ENCODE results near the gene DDRGK1.
"Not testable (repeated sequence)": the region's sequence is repeated elsewhere in the genome, so short reads cannot be mapped to it uniquely, and the experiment has no call there.

The DDRGK1 gene

DNA sequence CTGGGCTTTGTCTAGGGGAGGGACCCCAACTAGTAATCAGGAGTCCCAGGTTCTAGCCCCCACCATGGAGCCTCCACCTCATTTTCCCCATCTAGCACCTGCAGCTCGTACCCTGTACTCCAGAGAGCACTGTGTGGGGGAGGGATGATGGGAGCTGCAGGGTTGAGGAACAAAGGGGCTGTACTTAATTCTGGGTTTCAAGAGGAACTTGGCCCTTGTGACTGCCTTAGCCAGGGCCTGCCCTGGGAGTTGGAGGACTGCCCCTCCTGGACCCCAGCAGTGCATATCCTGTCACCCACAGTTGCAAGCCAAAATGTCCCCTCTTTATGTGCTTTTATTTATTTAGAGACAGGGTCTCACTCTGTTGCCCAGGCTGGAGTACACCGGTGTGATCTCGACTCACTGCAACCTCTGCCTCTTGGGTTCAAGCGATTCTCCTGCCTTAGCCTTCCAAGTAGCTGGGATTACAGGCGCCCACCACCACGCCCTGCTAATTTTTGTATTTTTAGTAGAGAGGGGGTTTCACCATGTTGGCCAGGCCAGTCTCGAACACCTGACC, 11.0 kb upstream of the DDRGK1 start:
- not testable (repeated sequence) for DNase-seq (ENCODE audit: low spot score)

- DNase-seq (ENCODE audit: low spot score) = no peak
Measured at GRCh38 chr20:3213226-3213625, 8.7 kb upstream of the DDRGK1 start.

DNA sequence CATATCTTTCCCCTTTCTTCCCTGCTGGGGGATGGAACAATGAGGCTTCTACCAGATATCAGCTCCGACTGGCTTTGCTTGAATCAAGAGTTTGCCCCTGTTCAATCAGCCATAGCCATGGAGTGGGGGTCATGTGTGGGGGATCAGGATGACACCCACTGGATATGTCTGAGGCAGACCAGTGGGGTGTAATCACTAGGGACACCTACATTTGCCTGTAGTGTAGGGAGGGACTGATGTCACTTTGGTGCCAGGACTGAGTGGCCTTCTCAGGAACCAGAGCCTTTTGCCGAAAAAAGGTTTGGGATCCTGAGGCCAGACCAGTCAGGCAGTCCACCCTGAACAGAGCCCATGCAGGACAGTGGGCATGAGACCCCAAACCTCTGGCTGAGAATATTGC, 5.9 kb upstream of the DDRGK1 start:
- no peak for DNase-seq (ENCODE audit: low spot score)

DNA sequence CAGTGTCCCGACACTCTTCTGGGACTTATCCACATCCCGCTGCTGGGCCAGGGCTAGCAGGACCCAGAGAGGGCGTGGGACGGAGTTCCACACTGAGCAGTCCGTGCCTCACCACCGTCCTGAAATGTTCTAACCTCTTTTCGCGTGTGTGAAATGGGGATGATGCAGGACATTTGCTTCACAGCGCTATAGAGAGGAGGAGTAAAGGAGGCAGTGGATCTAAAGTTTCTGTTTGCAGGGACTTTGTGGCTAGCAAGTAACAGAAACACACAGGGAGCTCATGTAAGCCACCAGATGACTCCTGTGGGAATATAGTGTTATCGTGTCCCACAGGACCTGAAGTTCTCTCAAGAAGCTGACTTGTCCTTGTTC, 5.5 kb upstream of the DDRGK1 start:
- DNase-seq (ENCODE audit: low spot score) = peak; percentile 10

DNA sequence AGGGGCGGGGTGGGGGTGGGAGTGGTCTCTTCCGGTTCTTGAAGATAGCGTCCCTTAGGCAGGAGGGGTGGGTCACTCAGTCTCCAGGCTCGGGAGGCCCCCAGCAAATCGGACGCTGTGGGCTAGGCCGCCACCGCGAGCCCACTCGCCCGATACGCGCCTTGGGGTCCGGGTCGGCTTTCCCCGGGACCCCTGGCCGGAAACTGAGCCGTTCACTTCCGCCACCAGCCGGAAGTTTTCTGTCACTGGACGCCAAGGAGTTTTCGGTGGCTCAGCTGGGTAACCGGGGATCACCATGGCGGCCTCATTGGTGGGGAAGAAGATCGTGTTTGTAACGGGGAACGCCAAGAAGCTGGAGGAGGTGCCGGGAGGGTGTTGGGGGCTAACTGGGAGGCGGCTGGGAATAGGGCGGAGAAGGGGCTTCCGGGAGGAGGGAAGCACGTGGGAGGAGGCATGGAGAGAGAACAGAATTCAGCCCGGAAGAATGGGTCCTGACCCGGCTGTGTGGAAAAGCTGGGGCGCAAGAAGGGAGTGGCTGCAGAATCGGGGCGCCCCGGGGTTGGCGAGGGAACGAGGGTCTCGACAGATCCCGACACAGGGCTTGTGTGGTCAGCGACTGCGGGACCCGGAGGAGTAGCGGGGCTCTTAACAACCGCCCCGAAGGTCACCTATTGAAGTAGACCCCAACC, 4.9 kb upstream of the DDRGK1 start, which contains the start of gene ITPA:
TSS of gene ITPA (plus strand) at position 242 of the 689 bp plus-strand sequence. CDS start at position 296, 54 bp downstream.
- peak; percentile 33 for DNase-seq (ENCODE audit: low spot score)

GRCh38 chr20:3208786-3209256, 4.3 kb upstream of the DDRGK1 start:
- DNase-seq (ENCODE audit: low spot score) = no peak

DNA sequence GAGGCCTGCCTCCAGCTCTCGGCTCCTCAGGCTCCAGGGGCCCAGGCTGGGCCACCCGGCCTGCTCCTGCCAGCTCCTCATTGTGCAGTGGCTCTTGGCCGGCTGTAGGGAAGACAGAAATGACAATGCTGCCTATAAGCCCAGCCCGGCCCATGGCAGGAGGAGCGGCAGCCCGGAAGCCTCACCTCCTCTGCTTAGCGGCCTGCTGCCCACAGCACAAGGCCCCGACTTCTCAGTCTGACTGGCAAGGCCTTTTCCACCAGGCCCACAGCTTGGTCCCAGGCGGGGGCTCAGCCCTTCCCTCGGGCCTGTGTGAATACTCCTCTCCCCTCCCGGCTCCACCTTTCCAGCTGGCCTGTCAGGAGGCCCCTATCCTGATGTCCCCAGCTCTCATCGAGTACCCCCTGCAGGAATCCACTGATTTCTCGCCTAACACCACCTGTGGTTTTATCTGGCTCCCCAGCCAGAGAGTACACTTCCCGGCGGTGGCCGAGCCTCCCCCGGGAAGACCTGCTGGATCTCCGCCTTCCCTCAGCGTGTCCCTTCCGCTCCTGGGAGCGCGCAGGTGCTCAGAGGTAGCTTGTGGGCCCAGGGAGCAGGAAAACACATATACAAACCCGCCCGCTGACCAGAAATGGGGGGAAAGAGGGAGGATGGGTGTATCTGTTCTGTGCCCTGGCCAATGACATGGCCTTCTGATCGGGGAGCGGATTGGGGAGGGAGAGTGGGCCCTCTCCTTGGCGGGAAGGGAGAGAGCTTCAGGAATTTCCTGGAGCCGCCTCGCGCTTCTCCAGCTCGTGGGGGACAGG, 963 bp downstream of the DDRGK1 start:
- no peak for DNase-seq (ENCODE audit: low spot score)

- DNase-seq (ENCODE audit: low spot score) = no peak
Measured at GRCh38 chr20:3202965-3203314, 1.5 kb downstream of the DDRGK1 start.

DNA sequence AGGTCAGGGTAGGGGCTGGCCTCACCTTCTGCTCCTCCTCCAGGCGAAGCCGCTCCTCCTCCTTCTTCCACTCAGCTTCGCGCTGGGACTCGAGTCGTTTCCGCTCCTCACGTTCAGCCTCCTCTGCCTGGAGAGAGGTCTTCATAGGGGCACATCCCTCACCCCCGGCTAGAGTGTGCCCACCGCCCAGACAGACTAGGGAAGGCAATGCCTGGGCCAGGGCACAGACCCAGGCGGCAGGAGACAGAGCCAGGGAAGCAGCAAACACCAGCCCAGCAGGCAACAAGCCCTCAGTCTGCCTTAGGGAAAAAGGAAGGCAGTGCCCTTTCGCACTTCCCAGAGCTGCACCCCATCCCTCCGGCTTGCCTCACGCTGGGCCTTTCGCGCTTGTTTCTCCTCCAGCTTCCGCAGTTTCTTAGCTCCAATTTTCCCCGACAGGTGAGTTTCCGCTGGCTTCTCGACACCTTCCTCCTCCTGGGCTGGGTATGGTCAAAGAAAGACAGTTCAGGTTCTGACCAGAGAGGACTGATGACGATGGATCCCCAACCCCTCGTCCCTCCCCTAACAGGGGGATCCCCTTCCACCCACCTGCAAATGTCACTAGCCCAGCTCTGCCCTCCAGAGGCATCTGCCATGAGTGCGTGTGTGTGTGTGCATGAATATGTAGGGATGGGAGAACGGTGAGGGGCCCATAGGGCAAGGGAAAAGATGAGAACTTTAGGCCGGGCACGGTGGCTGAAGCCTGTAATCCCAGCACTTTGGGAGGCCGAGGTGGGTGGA, 4.3 kb downstream of the DDRGK1 start:
- no peak for DNase-seq (ENCODE audit: low spot score)

DNA sequence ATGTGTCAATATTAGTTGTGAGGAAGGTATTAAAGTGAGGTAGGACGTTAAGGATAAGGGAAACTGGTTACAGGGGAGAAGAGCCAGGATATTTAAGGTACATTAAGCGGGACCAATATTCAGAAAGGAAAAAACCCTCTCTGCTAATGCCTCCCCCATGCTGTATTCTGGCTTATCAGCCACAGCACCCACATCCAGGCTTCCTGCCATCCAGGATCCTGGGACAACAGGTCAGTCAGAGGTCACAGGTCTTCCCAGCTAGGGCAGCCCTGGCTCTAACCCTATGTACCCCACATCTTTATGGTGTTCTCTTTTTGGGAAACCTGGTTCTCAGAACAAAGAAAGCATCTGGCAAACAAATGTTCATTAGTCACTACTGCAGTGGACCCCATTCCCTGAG, 5.3 kb downstream of the DDRGK1 start:
- no peak for DNase-seq (ENCODE audit: low spot score)

DNA sequence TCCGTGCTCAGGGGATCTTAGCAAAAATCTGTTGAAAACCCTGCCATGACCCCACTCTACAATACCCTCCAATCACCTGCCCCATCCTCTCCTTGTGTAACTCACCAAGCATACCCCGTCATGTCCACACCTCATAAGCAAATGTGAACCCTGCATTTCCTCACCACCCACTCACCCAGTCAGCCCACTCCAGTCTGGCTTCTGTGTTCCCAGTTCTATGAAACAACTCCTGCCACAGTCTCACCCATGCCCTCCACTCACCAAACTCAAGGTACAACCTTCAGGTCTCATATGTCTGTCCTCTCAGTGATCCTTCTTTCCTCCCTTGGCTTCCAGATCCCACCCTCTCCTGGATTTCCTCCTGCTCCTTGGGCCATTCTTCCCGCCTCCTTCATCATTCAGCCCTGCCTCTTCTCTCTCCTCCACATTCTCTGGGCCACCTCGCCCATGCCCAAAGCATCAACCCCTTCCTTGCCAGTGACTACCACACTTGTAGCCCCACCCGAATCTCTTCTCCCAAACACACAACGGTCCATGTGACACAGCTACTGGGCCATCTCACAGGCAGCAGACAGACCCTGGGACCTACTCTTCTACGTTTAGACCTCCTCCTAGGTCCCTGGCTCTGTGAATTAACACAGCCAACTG, 8.8 kb downstream of the DDRGK1 start:
- DNase-seq (ENCODE audit: low spot score) = no peak

- no peak for DNase-seq (ENCODE audit: low spot score)
Measured at GRCh38 chr20:3194617-3195280, 9.7 kb downstream of the DDRGK1 start.

DNA sequence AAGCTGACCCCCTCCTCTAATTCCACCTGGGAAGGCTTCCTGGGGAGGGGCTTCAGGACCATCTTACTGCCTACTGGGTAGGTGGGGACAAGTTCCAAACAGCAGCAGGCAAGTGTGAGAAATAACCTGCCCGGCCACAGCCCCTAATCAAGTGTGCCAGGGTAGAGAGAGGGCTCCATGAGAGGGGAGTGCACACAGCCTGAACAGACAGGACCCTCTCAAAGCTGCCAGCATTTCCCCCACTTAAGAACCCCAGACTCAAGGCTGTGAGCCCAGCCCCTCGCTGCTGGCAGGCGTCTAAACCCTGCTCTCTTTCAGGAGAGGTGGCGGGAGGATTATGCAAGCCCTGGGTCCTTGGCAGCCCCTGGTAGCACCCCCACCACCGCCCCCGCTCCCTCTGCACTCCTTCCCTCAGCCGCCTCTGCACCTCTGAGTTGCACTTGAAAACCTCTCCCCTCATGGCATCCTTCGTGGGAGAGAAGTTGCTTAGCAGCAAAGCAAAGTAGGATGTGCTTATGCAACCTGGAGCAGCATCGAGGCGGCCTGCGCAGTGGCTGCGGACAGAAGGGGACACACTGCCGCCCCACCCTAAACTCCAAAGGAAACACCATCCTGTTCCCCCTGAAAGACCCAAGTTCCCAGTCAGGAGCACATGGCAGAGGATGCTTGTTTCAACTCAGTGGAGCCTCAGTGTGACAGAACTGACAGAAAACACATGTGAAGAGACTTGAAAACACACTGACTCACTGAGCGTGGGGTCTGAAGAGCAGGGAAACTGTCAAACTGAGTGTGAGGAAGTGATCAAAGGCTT, 10.5 kb downstream of the DDRGK1 start:
- no peak for DNase-seq (ENCODE audit: low spot score)

DNA sequence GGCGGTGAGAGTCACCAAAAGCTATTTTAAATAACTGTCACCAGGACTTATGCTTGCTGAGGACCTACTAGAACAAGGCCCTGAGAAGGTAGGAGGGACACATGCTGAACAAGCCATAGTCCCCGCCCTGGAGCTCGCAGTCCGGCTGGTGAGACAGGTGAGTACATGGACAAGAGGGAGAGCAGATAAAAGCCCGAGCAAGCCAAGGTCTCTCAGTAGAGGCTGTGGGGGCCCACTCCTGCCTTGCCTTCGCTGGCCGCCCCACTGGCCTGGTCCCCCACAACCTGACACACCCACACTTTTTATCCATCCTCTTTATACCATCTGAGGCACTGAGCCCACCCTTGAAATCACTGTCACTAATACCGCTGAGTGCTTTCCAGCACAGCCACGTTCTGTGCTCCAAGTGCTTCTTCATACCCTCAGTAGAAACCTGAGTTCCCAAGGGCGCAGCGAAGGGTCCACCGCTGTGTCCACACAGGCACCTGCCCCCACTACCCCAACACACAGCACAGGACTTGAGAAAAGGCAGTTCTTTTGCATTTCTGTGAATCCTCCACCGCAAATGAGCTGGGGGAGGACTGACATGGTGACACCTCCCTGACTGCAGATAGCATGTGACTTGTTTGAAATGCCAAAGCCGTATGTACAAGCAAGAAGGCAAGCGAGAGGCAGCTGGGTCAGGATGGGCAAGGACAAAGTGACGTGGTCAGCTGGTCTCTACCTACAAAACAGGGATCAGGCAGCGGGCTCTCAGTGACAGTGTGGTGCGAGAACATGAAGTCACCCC, 12.1 kb downstream of the DDRGK1 start:
- DNase-seq (ENCODE audit: low spot score) = no peak

- DNase-seq (ENCODE audit: low spot score) = no peak
Measured at GRCh38 chr20:3190681-3191111, 13.8 kb downstream of the DDRGK1 start.

DNA sequence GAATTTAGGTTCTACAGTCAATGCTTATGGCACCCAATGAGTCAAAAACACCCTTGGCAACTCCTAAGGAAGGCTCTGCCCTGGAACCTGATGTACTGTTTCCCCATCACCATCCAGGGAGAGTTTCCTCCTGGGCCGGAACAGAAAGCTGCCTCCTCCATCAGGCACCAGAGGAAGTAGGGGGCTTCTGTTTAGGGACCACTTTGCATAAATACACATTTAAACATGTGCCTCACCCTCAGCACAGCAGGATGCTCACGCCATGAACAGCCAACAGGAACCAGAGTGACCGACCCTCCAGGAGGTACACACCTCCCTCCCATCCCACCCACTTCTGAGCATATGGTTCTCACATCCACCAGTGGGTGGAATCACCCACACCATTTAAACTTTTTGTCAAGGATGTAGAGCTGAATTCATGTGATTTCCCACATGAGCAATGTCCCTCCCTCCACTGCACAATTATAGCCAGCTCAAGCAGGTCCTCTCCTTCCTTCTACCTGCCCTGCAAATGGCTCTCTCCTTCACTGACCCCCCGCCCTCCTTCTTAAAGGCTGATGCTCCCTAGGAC, 14.8 kb downstream of the DDRGK1 start:
- no peak for DNase-seq (ENCODE audit: low spot score)

DNA sequence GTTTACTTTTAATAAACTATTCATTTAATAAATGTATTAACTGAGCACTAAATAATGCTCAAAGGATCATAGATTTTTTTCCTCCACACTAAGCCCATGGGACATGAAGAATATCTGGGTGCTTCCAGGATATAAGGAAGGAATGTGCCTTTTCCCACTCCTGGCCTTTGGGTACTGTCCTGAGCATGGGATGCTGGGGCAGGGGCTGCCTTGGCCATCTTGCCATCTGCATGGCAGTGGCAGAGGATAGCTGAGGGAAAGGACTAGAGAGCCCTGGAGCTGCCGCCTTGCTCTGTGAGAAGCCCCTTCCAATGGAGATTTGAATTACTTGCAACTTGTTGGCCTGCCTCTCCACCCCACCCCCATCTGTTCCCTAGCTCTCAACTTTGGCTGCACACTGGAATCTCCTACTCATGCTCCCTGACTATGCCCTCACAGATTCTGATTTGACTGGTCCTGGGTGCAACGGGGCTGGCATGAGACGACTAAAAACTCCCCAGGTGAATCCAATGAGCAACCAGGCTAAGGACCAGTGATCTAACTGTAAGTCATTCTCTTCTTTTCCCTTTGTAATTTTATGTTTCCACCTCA, 15.6 kb downstream of the DDRGK1 start:
- no peak for DNase-seq (ENCODE audit: low spot score)

GRCh38 chr20:3187861-3188260, 16.6 kb downstream of the DDRGK1 start:
- DNase-seq (ENCODE audit: low spot score) = not testable (repeated sequence)

Measured in hematopoietic multipotent progenitor cell treated with erythropoietin and hydrocortisone succinate and interleukin-3 and kit ligand, for 17 days (in vitro differentiated cells).